ENCODE data around the gene SERPINA6.

SERPINA6 gene

DNA sequence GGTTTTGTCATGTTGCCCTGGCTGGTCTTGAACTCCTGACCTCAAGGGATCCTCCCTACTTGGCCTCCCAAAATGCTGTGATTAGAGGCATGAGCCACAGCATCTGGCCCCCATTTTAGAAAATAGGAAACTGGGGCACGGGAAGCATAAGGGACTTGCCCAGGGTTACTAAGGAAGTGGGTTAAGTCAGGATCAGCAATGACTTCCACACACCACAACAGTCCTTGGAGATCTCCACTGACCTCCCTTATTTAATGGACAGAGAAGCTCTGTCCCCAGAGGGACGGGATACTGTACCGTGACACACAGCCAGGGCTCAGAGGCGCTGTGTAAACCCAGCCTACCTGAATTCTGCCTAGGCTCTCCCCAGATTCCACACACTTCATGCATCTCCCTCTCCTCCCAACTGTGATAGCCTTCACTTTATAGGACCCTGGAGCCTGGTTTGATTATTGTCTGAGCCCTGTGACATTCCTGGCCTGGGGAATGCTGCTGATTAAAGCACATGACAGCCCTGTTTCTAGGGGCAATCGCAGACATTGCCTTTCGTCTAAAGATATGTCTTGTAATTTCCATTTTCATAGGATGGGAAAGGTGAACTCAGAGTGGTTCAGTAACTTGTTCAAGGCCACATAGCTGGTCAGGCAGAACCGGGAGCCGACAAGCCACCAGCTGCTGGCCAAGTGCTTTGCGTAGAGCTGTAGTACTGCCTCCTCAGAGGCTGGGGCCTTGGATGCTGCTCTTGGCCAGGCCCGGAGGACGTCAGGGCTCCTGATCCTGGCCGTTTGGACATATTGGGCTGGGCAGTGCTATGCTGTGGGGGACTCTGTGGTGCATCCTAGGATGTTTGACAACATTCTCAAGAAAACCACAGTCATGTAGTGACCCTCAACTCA lies 44.5 kb upstream of the SERPINA6 start:
- ChIA-PET CTCF (interaction anchor here (1.4 to 4.9 kb wide), 4 partner anchors 12 to 119 kb away, joined by 3 to 18 read pairs (median 6); no protein-coding TSS in a partner anchor), POLR2A (no interaction called here)
- TF ChIP-seq, protein P1, sequence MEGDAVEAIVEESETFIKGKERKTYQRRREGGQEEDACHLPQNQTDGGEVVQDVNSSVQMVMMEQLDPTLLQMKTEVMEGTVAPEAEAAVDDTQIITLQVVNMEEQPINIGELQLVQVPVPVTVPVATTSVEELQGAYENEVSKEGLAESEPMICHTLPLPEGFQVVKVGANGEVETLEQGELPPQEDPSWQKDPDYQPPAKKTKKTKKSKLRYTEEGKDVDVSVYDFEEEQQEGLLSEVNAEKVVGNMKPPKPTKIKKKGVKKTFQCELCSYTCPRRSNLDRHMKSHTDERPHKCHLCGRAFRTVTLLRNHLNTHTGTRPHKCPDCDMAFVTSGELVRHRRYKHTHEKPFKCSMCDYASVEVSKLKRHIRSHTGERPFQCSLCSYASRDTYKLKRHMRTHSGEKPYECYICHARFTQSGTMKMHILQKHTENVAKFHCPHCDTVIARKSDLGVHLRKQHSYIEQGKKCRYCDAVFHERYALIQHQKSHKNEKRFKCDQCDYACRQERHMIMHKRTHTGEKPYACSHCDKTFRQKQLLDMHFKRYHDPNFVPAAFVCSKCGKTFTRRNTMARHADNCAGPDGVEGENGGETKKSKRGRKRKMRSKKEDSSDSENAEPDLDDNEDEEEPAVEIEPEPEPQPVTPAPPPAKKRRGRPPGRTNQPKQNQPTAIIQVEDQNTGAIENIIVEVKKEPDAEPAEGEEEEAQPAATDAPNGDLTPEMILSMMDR (IDR thresholded peaks at IDR 0.05; ENCODE audit: insufficient read depth, low read length, missing control alignments) = no peak
- no peak for DNase-seq (ENCODE audit: low read depth, low spot score)
- H3K4me3 ChIP-seq (ENCODE audit: low read depth, low read length) = no peak overlapping the region

- TF ChIP-seq, protein P1 (IDR thresholded peaks at IDR 0.05; ENCODE audit: insufficient read depth, low read length, missing control alignments) = no peak
- POLR2A ChIA-PET = no interaction called here
- CTCF ChIA-PET = interaction anchor here (1.0 to 4.9 kb wide), 4 partner anchors 10 to 120 kb away, joined by 3 to 18 read pairs (median 4); no protein-coding TSS in a partner anchor
- DNase-seq (ENCODE audit: low read depth, low spot score) = no peak
- no peak within 1 kb of the TSS for H3K4me3 ChIP-seq (ENCODE audit: low read depth, low read length)
These were observed 43.2 kb upstream of the SERPINA6 start, which contains the start of gene SERPINA2 for GRCh38 chr14:94366146-94366915. Gene SERPINA2, minus strand, starts transcription at chr14:94366698.

DNA sequence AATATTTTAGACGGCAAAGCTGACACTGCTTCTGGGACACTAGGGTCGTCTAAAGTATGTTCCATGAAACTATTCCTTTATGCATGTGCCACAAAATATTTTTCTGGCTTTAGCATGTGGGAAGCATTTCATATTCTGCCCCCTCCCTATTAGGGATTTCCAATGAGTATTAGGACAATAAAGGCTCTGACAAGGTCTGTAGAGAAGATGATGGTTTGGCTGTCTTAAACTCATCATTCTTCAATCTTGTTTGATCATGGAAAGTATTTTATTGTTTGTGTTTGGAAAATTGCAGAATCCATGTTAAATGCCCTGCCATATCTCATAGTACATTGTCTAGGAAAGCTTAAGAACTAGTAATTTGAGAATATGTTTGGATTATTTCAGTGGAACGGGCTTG lies 42.5 kb upstream of the SERPINA6 start:
- TF ChIP-seq, protein P1 (IDR thresholded peaks at IDR 0.05; ENCODE audit: insufficient read depth, low read length, missing control alignments) = no peak
- ChIA-PET POLR2A (no interaction called here), CTCF (interaction anchor here (1.0 to 4.9 kb wide), 4 partner anchors 10 to 121 kb away, joined by 3 to 18 read pairs (median 4); no protein-coding TSS in a partner anchor)
- no peak overlapping the region for H3K4me3 ChIP-seq (ENCODE audit: low read depth, low read length)
- DNase-seq (ENCODE audit: low read depth, low spot score) = no peak

DNA sequence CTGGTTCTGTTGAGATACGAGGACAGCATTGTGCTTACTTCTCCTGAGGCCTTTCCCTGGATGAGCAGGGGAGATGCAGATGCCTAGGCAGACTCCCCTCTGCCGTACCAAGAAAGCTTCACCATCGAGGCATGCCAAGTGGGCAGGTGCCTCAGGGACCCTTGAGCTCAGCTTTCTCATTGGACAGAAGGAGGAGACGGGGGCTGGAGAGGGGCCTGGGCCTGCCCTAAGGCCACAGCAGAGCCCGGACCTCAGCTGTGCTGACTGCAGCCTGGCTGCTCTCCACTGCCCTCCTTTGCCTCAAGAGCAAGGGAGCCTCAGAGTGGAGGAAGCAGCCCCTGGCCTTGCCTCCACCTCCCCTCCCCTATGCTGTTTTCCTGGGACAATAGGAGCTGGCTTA lies 41.8 kb upstream of the SERPINA6 start:
- POLR2A ChIA-PET = no interaction called here
- no peak for DNase-seq (ENCODE audit: low read depth, low spot score)
- CTCF ChIA-PET = interaction anchor here (1.0 to 4.9 kb wide), 2 partner anchors 9 to 49 kb away, joined by 3 to 18 read pairs; no protein-coding TSS in a partner anchor
- H3K4me3 ChIP-seq (ENCODE audit: low read depth, low read length) = no peak overlapping the region
- TF ChIP-seq, protein P1 (IDR thresholded peaks at IDR 0.05; ENCODE audit: insufficient read depth, low read length, missing control alignments) = no peak

DNA sequence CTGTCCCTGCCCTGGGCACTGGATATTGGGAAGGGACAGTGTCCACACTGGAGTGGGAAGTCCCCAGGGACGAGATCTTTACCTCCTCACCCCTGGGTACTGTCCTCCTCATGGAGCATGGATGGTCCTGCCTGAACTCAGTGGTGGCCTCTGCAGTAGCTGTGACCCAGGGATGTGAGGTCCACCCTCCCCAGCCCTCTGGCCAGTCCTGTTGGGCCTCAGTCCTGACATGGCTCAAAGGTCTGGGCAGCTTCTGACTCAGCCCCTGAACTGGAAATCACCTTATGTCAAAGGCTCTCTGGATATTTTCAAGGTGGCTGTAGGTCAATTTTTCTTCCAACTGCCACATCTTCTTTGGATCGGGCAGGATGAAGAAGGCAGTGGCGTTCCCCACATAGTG lies 40.9 kb upstream of the SERPINA6 start:
- TF ChIP-seq, protein P1 (IDR thresholded peaks at IDR 0.05; ENCODE audit: insufficient read depth, low read length, missing control alignments) = no peak
- CTCF ChIA-PET = no interaction called here

More for the DNA sequence above, 40.9 kb upstream of the SERPINA6 start:
- DNase-seq (ENCODE audit: low read depth, low spot score) = no peak
- POLR2A ChIA-PET = no interaction called here
- no peak overlapping the region for H3K4me3 ChIP-seq (ENCODE audit: low read depth, low read length)

Data from AG04449 (cell line).